GM12875 (cell line): Measurements from ENCODE around the gene SGMS1.
"Not testable (repeated sequence)": the region's sequence is repeated elsewhere in the genome, so short reads cannot be mapped to it uniquely, and the experiment has no call there.

ENCODE experiments used
- H3K4me3 ChIP-seq: one replicate; pipeline ENCODE4 v1.5.1; 2011; ENCODE audit warnings: low read depth, low read length, control low read depth
- CTCF ChIP-seq: IDR thresholded peaks from 2 replicates; pipeline ENCODE4 v1.5.1; 2011; ENCODE audit warnings: low read depth, mild to moderate bottlenecking, control low read depth, inconsistent platforms, low read length, moderate library complexity, borderline replicate concordance; ENCODE audit not compliant: insufficient read depth

SGMS1 gene

GRCh38 chr10:50426485-50426884, 197.3 kb downstream of the SGMS1 start:
- TF ChIP-seq CTCF: no peak
- no peak overlapping the region for H3K4me3 ChIP-seq

- not testable (repeated sequence) for H3K4me3 ChIP-seq
Measured at GRCh38 chr10:50425215-50425614, 198.5 kb downstream of the SGMS1 start.

GRCh38 chr10:50423448-50423847, 200.3 kb downstream of the SGMS1 start:
- no peak overlapping the region for H3K4me3 ChIP-seq
- no peak for TF ChIP-seq CTCF

- no peak overlapping the region for H3K4me3 ChIP-seq
- no peak for TF ChIP-seq CTCF
Measured at GRCh38 chr10:50422259-50422658, 201.5 kb downstream of the SGMS1 start.

- no peak overlapping the region for H3K4me3 ChIP-seq
- peak; percentile 76 for TF ChIP-seq CTCF
Measured at GRCh38 chr10:50421026-50421719, 202.6 kb downstream of the SGMS1 start.

GRCh38 chr10:50420196-50420595, 203.6 kb downstream of the SGMS1 start:
- no peak for TF ChIP-seq CTCF
- no peak overlapping the region for H3K4me3 ChIP-seq

GRCh38 chr10:50419756-50420155, 204.0 kb downstream of the SGMS1 start:
- no peak overlapping the region for H3K4me3 ChIP-seq
- no peak for TF ChIP-seq CTCF

- TF ChIP-seq CTCF: no peak
- no peak overlapping the region for H3K4me3 ChIP-seq
Measured at GRCh38 chr10:50419091-50419490, 204.7 kb downstream of the SGMS1 start.
